Measurements from ENCODE around the gene PLXNA4. TPM values are rescaled to one million over a fixed set of nuclear protein-coding genes. Genes with fewer than 3 reads are reported as not detected.

PLXNA4 gene
- total RNA-seq, 1 experiment from 2014 or later, result not detected

DNA sequence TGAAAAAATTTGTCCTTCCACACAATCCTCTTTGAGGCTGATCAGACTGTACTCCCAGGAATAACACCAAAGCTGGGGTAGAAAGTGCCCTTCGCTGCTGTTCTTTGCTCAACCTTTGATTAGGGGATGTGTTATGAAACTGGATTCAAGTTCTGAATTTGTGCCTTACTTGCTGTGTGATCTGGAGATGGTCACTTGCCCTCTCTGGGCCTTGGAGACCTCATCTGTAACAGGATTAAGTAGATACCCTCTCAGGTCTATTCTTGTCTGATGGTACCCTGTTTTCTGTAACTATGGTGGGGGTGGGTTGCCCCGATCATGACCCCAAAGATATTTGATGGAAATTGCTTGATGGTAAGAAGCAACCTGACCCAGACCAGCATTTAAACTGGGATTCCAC lies 368.5 kb downstream of the PLXNA4 start (continued):
- no peak for TF ChIP-seq SIN3A (IDR thresholded peaks at IDR 0.05; ENCODE audit: low read depth)
- TF ChIP-seq, protein P1, sequence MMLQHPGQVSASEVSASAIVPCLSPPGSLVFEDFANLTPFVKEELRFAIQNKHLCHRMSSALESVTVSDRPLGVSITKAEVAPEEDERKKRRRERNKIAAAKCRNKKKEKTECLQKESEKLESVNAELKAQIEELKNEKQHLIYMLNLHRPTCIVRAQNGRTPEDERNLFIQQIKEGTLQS (IDR thresholded peaks at IDR 0.05), result no peak

DNA sequence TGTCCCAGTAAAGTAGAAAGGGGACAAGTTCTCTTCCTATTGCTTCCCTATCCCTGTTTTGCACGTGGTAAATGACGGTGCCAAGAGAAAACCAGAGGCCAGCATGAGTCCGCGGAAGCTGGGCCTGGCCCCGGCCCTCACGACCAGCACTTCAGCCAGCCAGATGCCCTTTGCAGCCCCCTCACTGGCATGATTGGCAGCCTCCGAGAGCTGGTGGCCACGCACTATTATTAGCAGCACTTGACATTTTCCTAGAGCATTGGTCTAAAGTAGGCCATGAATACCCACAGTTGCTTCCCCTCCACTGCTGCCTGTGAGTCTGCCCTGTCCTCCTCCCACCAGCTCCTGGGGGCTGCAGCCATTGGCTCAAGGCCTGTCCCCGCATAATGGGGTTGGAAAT lies 369.1 kb downstream of the PLXNA4 start:
- Histone ChIP-seq H3K4me1 (ENCODE audit: control insufficient read depth in 1 of 2, insufficient read depth in 2 of 2, low read length in 2 of 2) (no peaks in the 10 kb centered on the region), H3K27ac (ENCODE audit: low read depth, low read length) (no peak overlapping the region), H3K9me3 (ENCODE audit: control insufficient read depth in 1 of 2, insufficient read depth in 1 of 2, low read depth in 1 of 2, low read length in 2 of 2) (no peaks in the 10 kb centered on the region), H3K79me2 (ENCODE audit: insufficient read depth, low read length) (no peaks in the 10 kb centered on the region), H3K4me3 (replicated peaks in 1 of 2; ENCODE audit: low read depth in 1 of 2, low read length in 2 of 2) (no peak overlapping the region), H3K9me2 (ENCODE audit: insufficient read depth) (no peaks in the 10 kb centered on the region), H3K27me3 (ENCODE audit: insufficient read depth, low read length) (0 out of 2 replicates have a peak, but pooled peaks cover 6% of the 10 kb centered on the region), H3K4me2 (ENCODE audit: low read length) (no peak overlapping the region), H2AFZ (ENCODE audit: low read depth, low read length, poor library complexity, severe bottlenecking) (no peak overlapping the region), H3K36me3 (ENCODE audit: control insufficient read depth in 1 of 2, insufficient read depth in 2 of 2, low read length in 2 of 2) (no peaks in the 10 kb centered on the region), H4K20me1 (ENCODE audit: insufficient read depth) (no peaks in the 10 kb centered on the region), H3K9ac (ENCODE audit: low read length) (no peak overlapping the region)
- intact Hi-C loops (cut with micrococcal nuclease), result no loop called here
- ChIA-PET CTCF (no interaction called here), RAD21 (ENCODE audit: low non-redundant PET in 1 of 2, low total read pairs in 2 of 2, uncharacterized antibody in 2 of 2, unreplicated experiment in 2 of 2) (no interaction called here), POLR2A (no interaction called here)
- no TSS peak for BruUV-seq (replicated peaks)
- TF ChIP-seq ZFX (IDR thresholded peaks at IDR 0.05) (no peak), SP1 (IDR thresholded peaks at IDR 0.05; ENCODE audit: low read depth) (no peak), EGR1 (IDR thresholded peaks at IDR 0.05; ENCODE audit: low read depth) (no peak), EZH2 (IDR thresholded peaks at IDR 0.05) (no peak), RAD21 (IDR thresholded peaks at IDR 0.05; ENCODE audit: low read depth) (no peak), EZH2phosphoT487 (IDR thresholded peaks at IDR 0.05; ENCODE audit: borderline replicate concordance) (no peak), CBX3 (IDR thresholded peaks at IDR 0.05; ENCODE audit: low read depth) (no peak), ZNF274 (IDR thresholded peaks at IDR 0.05; ENCODE audit: low read depth, low read length) (no peak), ELF1 (IDR thresholded peaks at IDR 0.05; ENCODE audit: borderline replicate concordance, low read depth) (no peak), YY1 (IDR thresholded peaks at IDR 0.05; ENCODE audit: extremely low read depth, insufficient replicate concordance, low read depth, low read length) (no peak), SIN3A (IDR thresholded peaks at IDR 0.05; ENCODE audit: low read depth) (no peak)
- TF ChIP-seq, protein P2, sequence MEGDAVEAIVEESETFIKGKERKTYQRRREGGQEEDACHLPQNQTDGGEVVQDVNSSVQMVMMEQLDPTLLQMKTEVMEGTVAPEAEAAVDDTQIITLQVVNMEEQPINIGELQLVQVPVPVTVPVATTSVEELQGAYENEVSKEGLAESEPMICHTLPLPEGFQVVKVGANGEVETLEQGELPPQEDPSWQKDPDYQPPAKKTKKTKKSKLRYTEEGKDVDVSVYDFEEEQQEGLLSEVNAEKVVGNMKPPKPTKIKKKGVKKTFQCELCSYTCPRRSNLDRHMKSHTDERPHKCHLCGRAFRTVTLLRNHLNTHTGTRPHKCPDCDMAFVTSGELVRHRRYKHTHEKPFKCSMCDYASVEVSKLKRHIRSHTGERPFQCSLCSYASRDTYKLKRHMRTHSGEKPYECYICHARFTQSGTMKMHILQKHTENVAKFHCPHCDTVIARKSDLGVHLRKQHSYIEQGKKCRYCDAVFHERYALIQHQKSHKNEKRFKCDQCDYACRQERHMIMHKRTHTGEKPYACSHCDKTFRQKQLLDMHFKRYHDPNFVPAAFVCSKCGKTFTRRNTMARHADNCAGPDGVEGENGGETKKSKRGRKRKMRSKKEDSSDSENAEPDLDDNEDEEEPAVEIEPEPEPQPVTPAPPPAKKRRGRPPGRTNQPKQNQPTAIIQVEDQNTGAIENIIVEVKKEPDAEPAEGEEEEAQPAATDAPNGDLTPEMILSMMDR (IDR thresholded peaks at IDR 0.05 in 2 of 3, conservative IDR thresholded peaks at IDR 0.05 in 1 of 3; ENCODE audit: borderline replicate concordance in 1 of 3, insufficient read depth in 1 of 3, low read depth in 2 of 3, low read length in 2 of 3), result no peak
- TF ChIP-seq, protein P3, sequence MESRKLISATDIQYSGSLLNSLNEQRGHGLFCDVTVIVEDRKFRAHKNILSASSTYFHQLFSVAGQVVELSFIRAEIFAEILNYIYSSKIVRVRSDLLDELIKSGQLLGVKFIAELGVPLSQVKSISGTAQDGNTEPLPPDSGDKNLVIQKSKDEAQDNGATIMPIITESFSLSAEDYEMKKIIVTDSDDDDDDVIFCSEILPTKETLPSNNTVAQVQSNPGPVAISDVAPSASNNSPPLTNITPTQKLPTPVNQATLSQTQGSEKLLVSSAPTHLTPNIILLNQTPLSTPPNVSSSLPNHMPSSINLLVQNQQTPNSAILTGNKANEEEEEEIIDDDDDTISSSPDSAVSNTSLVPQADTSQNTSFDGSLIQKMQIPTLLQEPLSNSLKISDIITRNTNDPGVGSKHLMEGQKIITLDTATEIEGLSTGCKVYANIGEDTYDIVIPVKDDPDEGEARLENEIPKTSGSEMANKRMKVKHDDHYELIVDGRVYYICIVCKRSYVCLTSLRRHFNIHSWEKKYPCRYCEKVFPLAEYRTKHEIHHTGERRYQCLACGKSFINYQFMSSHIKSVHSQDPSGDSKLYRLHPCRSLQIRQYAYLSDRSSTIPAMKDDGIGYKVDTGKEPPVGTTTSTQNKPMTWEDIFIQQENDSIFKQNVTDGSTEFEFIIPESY (IDR thresholded peaks at IDR 0.05; ENCODE audit: extremely low read depth, insufficient replicate concordance, low read length), result no peak
- TF ChIP-seq, protein P4, sequence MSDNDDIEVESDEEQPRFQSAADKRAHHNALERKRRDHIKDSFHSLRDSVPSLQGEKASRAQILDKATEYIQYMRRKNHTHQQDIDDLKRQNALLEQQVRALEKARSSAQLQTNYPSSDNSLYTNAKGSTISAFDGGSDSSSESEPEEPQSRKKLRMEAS (IDR thresholded peaks at IDR 0.05), result no peak
- no peak for ATAC-seq
- no peak for DNase-seq (ENCODE audit: low read depth, low spot score)
